AML-193 (cell line): ENCODE measurements around the gene CLDN25.
"Not testable (repeated sequence)": the region's sequence is repeated elsewhere in the genome, so short reads cannot be mapped to it uniquely, and the experiment has no call there.

ENCODE experiments used
- DNase-seq, 2 experiments: peaks; one replicate each; lab custom pipeline; 2025; lab: John Stamatoyannopoulos, UW

CLDN25 gene

DNA sequence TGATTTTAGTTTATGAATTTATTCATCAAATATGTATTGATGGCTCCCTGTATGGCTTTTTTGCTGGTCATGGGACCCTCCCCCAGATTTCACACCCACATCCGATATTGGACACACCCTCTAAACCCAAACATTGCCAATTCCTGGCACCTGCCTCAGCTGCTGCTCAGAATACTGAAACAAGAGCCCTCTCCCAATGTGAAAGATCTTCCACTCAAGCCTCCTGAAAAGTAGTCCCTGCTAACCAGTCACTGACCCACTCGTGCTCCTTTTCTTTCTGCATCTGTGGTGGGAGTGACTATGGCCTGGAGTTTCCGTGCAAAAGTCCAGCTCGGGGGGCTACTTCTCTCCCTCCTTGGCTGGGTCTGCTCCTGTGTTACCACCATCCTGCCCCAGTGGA is at the start of gene CLDN25:
CLDN25 (plus strand) TSS at position 301 of the 400 bp plus-strand sequence; CDS start at position 301, 0 bp downstream.
- DNase-seq = no peak

DNA sequence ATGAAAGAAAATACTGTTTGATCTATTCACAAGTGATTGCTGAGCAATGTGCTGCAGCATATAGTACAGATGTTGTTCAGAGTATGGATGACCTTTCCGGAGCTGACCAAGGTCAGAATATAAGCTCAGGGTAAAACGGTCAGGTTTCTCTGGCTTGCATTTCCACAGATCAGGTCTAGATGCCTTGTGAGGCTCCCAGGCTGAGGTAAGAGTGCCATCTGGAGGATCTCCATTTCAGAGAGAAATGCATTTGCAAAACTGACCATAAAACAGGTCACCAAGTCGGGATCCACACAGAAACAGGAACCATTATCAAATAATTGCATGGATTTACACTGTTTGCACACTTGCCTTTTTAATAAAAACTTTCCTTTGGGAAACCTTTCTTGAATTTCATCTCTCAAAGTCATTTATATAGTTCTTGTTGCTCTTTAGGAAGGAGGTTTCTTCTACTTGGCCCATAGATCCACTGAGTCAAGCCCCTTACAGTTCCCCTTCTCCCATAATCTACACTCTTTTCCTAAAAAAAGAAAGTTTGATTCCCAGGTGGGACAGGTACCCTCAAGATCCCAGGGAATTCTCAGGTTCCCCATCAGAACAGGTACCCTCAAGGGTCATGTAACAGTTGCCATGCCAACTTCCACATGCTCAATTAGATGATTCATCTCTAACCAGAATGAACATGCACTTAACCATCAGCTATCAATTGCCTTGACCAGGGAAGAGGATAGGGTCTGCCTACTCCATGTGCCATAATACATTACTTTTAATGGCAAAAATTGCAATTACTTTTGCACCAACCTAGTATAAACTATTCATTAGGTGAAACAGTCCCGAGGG is 48.5 kb upstream of the CLDN25 start:
- DNase-seq = no peak

DNA sequence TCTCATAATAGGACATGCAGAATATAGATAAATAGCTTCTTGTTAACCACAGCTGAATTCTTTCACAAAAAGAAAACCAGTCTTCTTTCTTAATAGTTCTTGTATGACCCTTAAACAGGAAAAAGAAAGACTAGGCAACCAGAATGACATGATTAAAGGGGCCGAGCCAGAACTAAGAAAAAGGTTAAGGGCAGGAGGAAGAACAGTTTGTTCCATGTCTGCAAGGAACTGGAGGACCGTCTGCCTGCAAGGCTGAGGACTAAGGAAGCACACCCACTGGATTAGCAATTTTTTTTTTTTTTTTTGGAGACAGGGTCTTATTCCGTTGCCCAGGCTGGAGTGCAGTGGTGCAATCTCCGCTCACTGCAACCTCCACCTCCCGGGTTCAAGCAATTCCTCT is 47.5 kb upstream of the CLDN25 start:
- DNase-seq = no peak

DNA sequence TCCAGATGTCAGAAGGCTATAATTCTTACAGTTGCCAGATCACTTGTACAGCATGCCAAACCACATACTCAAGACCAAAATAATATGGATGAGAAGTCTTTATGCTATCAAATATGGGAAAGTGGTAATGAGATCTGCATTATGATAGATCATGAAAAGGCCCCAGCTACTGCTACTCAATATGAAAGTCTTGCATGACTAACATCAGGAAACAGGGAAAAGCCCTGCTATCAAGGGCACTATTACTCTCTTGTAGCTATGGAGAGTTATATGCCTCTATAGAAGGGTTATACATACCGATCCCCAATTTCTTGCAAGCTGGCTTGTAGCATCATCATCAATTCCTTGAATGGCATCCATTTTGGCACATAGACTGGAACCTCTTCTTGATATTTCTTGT is 43.3 kb upstream of the CLDN25 start:
- no peak for DNase-seq

DNA sequence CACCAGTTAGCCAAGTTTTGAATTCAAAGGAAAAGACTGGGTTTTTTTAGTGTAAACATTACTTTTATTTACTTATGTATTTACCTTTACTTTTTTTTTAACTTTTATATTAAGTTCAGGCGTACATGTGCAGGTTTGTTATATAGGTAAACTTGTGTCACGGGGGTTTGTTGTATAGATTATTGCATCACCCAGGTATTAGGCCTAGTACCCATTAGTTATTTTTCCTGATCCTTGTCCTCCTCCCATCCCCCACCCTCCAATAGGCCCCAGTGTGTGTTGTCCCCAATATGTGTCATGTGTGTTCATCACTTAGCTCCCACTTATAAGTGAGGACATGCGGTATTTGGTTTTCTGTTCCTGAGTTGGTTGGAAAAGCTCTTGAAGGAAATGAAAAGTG is 26.7 kb upstream of the CLDN25 start:
- DNase-seq = no peak

DNA sequence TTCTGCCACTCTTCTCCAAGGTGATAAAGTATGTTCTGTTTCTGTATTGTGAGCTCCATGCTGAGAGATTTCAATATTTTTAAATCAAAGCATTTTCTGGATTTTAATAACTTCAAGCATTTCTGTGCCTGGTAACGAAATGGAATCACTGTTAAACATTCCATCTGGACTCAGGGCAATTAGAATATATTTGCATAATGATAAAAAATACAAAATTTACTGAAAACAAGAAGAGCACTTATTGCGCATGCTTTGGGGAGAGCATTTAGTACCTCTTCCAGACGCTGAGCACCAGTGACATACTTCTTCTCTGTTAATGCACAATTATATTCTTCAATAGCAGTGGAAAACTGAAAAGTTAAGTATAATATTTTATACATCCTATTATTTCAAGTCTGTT is 19.4 kb upstream of the CLDN25 start:
- no peak for DNase-seq

DNA sequence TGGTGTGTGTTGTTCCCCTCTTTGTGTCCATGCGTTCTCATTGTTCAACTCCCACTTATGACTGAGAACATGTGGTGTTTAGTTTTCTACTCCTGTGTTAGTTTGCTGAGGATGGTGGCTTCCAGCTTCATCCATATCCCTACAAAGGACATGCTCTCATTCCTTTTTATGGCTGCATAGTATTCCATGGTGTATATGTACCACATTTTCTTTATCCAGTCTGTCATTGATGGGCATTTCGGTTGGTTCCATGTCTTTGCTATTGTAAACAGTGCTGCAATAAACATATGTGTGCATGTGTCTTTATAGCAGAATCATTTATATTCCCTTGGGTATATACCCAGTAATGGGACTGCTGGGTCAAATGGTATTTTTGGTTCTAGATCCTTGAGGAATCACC is 16.6 kb upstream of the CLDN25 start:
- DNase-seq = not testable (repeated sequence)

DNA sequence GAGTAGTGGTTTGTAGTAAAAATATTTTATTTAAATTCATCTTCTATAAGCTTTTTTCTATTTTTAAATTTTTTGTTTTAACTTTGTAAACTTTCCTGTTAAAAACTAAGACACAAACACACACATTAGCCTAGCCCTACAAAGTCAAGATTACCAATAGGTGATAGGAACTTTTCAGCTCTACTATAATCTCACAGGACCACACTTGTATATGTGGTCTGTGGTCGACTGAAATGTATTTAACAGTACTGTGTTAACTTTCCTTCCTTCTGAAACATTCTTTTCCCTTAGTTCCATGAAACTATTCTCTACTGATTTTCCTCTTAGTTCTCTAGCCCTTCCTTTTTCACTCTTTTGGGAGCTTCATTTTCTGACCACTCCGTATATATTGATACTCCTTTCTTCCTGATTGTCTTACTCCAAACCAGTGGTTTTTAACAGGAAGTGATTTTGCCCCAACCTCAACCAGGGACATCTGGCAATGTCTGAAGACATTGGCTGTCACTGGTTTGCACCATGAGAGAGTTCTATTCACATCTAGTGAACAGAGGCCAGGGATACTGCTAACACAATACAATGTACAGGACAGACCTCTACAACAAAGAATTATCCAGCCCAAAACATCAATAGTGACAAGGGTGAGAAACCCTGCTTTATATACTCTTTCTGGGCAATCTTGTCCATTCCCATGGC is 14.9 kb upstream of the CLDN25 start:
- DNase-seq = no peak

DNA sequence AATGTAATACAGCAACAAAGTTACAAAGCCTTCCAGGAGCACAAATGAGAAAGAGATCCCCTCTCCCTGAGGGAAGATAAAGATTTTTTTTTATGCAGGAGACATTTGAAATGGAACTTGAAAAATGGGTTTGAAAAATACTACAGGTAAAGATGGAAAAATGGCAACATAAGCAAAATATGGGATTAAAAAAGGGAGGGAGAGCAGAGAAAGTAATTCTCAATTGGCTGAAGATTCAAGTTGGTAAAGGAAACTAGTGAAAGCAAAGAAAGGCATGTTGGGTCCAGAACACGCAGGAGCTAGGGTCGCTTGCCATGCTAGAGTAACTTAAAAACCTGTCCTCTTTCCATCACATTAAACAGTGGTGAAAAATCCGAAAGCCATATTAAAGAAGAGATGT is 7.6 kb upstream of the CLDN25 start:
- DNase-seq = no peak

DNA sequence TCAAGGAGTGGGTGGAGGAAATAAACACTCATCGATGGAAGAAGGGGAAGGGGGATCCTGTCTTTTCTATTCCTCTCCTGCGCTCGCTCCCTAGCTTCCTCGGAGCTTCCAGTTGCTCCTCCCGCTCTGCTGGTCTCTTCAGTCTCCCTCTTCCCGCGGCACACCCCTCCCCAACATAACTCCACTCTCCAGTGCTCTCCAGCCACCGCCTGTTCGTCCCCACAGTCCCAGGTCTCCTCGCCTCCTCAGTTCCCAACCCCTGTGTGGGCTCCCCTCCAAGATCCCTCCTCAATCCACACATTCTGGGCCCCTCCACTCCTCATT is 6.5 kb upstream of the CLDN25 start:
- DNase-seq = no peak

DNA sequence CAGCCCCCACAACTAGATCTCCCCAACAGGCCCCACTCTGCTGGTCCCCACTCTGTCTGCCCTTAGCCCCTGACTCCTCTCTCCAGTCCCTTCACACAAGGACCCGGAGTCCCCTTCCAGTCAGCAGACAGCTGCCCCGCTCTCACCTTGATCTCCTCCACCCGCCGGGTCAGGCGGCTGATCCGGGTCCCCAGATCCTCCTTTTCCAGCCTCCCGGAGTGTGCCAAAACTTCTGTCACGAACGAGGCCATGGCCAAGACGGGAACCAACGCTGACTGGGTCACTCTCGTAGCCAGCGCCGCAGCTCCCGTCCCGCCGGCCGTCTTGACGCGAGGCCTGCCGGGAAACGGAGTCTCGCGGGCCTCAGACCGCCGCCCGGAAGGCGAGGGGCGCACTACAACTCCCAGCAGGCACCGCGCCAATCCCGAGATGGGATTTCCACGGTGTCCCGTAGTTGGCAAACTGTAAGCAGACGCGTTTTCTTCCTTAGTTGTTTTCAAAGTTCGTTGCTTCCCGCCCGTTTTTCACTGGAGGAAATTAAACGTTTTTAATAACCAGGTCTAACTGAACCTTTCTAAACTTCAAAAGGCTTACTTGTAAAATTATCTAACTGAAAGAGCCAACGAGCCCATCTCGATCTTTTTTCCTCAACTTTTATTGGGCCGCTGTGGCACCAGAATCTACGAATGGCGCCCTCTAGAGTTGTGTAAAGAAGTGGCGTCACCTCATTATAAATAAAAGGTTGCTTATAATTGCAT is 6.0 kb upstream of the CLDN25 start, which contains the start of gene ZW10:
ZW10 (minus strand) TSS at position 277 of the 758 bp plus-strand sequence; CDS start at position 251, 26 bp downstream.
- peak; percentile 89 to 92 for DNase-seq

DNA sequence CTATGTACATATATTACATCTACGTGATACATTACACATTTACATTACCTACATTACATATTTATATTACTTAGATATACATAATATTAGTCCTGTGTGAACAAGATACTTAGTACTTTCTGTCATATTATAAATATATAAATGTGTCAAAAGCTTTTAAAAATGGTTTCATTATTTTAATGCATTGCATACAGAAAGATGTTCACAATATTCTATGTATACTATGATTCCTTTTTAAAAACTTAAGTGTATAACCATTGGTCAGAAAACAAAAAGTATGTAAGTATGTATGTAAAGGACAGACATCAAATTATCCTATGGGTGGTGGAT is 5.5 kb upstream of the CLDN25 start:
- DNase-seq = no peak

DNA sequence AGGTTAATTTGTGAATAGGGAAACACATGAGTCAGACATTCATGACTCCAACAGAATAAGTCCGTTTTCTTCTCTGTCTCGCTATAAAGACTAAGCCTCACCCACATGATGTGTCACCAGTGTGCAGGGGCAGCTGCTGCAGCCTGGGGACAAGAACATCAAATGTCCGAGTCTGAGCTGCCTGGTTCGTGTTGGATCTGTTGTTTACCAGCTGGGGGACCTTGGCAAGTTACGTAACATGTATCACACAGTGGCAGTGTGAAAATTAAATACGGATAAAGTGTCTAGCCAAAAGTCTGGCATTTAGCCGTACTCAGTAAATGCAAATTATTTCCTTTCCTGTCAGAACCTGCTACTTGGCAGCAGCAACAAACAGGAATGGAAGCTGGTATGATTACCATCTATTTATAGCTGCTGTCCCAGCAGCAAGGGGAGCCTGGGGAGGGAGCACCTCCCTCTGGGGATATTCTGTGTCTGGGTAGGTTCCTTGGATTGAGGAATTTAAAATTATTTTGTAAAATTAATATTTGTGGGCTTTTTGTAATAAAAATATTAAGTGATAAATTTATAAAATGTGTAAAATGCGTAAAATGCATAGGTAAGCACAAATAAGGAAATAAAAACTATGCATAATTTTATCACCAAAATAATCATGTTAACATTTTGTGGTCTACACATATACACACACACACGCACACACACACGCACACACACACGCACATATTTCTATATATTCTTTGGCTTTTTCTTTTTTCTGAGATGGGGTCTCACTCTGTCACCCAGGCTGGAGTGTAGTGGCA is 1.3 kb upstream of the CLDN25 start:
- DNase-seq = no peak

DNA sequence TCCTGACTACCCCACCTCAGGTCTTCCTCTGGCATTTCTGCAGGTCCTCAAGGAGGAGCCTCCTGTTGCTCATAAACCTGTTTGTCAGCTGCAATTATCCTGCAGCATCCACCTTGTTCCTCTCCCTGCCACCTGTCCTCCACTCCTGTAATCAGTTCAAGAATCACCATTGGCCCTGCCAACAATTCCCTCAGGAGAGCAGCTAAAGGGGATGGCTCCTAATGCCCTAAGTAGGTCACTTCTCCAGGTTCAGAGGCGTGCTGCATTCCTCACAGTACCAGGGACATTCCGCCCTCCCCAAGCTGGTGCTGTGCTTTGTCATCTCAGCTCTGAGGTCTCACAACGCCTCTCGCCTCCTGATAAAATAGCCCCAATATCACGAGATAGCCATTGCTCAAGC is 2.1 kb downstream of the CLDN25 start:
- DNase-seq = no peak

DNA sequence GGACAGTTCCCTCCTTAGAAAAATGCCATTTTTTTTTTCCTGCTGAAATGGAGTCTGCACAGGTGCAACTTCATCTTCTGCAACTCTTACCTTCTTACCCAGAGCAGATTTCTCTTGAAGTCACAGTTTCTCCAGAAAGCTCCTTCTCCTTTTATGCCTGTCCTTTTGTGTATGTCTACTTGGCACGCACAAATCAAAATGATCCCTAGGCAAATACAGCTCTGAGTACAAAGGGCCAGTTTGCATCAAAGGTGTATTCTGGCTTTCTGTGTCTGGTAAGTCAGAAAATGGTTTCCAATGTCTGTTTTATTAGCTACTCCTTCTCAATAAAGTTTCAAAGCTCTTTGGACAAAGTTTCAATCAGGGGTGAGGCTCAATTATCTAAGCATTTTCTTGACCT is 2.5 kb downstream of the CLDN25 start:
- no peak for DNase-seq

DNA sequence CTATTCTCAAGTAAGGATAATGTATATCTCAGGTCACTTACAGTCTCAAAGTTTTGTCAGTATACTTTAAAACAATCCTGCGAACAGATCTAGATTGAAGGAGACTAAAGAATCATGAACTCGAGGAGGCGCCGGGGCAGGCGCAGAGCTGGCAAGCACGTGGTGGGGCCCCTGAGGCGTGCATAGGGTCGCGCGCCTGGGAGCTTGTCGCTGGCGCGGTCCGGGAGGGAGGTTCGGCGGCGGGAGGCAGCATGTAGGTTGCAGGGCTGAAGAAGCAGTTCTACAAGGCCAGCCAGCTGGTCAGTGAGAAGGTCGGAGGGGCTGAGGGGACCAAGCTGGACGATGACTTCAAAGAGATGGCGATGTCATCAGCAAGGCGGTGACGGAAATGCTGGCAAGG is 9.4 kb downstream of the CLDN25 start:
- DNase-seq = not testable (repeated sequence)

DNA sequence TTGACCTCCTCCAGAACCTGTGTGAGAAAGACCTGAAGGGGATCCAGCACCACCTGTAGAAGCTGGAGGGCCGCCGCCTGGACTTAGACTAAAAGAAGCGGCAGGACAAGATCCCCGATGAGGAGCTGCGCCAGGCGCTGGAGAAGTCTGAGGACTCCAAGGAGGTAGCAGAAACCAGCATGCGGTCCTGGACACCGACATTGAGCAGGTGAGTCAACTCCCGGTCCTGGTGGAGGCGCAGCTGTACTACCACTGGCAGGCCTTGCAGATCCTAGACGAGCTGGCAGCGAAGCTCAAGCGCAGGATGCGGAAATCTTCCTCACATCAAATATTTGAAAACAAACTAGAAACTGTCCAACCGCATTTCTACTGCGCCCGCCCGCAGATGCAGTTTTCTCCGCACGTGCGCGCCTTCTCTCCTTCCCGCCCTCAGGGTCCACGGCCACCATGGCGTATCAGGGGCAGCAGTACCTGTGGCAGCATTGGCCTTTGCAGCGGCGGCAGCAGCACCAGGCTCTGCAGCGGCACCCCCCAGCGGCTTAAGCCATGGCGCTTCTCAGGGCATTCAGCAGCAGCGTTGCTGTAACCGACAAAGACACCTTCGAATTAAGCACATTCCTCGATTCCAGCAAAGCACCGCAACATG is 10.2 kb downstream of the CLDN25 start:
- no peak for DNase-seq

DNA sequence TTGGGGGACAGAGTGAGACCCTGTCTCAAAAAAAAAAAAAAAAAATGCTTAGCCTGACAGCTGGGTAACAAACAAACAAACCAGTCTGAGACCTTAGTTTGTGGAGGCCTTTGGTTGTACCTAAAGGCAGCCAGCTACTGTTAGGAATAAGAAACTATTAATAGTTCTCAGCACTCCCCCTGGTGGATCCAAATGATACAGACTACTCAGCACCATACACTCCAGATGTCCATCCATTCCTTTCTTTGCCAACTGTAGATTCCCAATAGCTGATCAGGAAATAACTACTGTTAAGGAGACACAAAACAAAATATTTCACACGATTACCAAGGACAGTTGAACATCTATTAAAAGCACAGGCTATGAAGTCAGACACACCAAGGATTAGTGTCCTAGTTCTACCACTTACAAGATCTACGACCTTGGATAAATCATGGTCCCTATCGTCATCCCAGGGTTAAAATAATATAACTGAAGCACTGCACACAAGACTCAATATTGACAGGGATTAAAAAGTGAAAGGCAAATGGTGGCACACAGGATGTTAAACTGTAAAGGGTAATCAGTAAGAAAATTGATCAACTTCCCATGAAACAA is 17.2 kb downstream of the CLDN25 start:
- peak; percentile 42 to 48 for DNase-seq

DNA sequence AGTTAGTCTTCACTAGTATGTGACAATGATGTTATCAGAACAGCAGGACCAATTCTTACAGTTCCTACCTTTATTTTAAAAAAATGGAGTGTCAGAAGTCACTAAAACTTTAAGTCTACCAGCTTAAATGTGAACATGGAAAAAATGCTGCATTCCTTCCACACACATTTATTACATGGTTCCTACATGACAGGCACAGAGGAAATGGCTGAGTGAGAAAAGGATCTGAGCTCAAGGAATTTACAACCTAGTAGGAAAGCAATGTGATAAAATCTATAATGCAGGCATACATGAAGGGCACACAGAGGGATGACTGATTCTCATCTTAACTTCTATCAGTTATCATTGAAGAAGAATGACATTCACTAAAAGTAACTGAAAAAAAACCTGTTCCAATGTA is 23.0 kb downstream of the CLDN25 start:
- DNase-seq = no peak

DNA sequence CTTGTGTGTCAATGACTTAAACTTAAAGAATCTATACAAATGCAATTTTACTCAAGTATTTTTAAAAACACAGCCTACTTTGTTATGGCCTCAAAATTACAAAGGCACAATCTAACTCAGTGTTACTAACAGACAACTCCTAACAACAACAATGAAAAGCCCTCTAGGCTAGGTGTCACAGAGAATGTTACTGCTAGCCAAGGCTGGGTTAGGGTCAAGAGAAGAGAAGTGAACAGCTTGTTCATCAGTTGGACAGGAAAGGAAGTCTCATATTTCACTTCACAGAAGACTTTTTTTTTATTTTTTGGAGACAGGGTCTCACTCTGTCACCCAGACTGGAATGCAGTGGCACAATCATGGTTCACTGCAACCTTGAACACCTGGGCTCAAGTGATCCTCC is 26.0 kb downstream of the CLDN25 start:
- no peak for DNase-seq

DNA sequence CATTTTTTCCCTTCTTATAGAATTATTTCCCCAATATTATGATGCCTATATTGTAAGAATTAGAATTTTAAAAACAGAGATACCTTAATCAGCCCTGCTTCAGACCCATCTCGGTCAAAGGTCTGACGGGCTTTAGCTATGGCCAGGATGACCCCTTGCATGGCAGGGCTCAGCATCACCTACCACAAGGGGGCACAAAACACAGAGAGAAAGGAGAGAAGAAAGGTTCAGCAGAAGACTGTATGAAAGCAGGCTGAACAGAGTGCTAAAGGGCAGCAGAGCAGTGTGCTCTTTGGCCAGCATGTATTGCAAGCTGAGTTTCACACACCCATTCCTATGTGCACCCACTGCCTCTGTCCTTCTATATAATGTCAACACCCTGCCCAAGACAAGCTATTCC is 26.8 kb downstream of the CLDN25 start:
- DNase-seq = peak; percentile 4 to 28
